Hippocampal formation (tissue), 2 donors: ENCODE results near the gene CBX7.

Source experiments
- DNase-seq, 2 donors: peaks; one replicate each; lab custom pipeline; 2025; lab: John Stamatoyannopoulos, UW

CBX7 gene

GRCh38 chr22:39152511-39153219, at the start of gene CBX7:
CBX7 (minus strand) TSS chr22:39152680; CDS start chr22:39152444, 236 bp downstream.
- peak; percentile 88 to 93 for DNase-seq

DNA sequence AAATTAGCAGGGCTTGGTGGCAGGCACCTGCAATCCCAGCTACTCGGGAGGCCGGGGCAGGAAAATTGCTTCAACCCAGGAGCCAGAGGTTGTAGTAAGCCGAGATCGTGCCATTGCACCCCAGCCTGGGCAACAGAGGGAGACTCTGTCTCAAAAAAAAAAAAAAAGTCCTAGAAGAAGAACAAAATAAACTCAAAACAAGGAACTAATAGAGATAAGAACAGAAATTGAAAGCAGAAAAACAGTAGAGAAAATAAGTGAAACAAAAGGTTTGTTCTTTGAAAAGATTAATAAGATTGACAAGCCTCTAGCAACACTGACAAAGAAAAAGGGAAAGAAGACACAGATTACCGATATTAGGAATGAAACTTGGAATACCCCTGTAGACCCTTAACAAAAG, 45.1 kb upstream of the CBX7 start:
- no peak for DNase-seq

- DNase-seq = no peak
Measured at GRCh38 chr22:39194098-39194497, 41.6 kb upstream of the CBX7 start.

DNA sequence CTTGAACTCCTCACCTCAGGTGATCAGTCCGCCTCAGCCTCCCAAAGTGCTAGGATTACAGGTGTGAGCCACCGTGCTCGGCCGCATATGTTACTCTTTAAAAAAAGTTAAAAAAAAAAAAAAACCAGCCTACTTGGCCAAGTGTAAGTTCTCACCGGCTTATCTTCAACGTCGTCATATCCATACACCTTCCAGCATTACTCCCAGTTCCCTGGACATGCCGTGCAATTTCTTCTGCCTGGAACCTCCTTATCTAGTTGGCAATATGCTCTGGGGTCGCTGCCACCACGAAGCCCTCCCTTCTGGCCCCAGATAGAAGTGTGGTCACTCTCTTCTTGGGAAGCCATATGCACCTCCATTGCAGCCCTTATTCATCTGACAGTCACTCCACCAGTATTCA, 36.3 kb upstream of the CBX7 start:
- no peak for DNase-seq

GRCh38 chr22:39185601-39186012, 33.1 kb upstream of the CBX7 start:
- DNase-seq = peak; percentile 36 to 64

DNA sequence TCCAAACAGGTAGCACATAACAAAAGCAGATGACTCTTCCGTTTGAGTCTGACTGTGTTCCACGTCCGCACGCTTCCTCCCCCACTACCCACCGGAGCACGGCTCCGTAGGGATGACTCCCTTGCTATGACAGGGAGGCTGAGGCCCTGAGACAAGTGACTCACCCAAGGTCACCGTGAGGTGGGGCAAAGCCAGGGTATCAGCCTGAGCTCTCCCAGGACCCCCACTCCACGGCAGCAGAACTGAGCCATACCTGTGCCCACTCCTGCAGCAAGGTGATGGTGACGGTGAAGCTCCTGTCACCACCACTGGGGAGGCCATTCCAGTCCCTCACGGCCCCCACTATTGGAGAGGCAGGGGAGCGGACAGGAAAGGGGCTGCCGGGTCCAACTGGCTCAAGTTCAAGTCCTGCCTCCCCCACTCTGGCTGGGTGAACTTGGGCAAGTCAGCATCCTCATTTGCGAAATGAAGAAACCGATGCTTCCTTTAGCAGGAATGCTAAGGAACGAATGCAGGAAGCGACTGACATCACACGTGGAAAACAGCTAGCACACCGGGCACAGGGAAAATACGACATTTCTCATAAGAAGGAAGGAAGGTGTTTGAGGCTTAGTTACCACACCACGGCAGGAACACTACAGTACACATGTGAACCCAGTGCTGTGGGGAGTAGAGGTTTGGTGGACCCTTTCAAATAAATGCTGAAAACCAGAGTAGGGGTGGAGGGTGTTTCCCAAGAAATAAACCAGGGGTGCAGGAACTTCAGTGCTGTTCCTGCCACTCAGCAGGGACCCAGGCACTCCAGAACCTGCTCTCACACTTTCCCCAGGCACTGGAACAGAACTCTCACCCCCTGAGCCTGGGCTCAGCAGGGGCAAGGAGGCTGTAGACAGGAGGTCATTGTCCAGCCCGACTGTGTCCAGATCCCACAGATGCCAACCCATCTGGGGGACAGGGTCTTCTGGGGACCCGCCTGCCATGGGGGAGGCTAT, 32.4 kb upstream of the CBX7 start:
- no peak for DNase-seq

- no peak for DNase-seq
Measured at GRCh38 chr22:39183991-39184585, 31.6 kb upstream of the CBX7 start.

DNA sequence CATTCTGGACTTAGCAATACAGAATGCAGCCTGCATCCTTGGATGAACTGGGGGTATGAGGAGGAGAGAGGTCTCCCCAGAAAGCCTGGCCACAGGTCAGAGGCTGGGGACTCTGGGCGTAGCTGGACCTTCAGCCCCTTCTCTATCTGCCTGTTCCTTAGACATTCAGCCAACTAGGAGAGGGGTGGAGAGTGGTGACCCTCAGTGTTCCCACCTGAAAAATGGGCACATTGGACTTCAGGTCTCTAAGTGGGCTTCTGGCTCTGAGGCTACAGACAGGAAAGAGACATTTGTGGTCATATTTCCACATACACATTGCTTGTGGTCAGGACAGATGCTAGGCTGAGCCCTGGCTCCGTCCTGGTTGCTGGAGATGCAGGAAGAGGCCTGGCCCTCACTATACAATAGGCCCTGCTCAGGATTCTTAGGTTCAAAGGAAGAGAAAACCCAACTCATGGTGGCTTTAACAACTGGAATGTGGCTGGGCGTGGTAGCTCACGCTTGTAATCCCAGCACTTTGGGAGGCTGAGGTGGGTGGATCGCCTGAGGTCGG, 30.1 kb upstream of the CBX7 start:
- DNase-seq = no peak

DNA sequence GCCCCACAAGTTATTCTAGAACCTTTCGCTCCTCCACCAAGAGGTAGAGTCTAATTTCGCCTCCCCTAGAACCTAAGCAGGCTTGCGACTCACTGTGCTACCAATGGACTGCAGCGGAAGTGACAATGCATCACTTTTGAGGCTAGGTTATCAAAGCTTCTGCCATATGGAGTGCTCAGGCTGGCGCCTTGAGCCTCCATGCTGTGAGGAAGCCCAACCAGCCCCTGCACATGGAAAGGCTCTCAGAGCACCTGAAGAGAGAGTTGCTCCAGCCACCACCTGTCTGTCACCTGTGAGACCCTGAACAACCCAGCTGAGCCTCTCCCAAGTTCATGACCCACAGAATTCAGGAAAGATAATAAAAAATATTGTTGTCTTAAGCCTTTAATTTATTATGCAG, 29.3 kb upstream of the CBX7 start:
- no peak for DNase-seq

DNA sequence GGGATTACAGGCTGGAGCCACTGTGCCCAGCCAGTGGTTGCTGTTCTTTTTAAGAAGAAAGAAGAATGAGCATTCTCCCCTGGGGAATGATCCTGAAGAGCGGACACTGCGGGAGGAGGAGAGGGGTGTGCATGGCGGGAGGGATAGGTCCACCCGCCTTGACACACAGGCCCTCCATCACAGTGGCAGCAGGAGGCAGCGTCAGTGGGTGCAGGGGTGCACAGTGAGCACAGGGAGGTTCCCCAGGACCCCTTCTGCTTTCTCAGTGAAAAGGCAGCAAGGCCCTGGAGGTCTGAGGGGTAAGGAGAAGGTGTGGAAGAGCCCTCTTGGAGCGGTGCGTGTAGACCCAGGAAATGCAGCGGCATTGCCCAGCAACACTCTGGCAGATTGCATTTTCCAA, 28.9 kb upstream of the CBX7 start:
- DNase-seq = no peak

DNA sequence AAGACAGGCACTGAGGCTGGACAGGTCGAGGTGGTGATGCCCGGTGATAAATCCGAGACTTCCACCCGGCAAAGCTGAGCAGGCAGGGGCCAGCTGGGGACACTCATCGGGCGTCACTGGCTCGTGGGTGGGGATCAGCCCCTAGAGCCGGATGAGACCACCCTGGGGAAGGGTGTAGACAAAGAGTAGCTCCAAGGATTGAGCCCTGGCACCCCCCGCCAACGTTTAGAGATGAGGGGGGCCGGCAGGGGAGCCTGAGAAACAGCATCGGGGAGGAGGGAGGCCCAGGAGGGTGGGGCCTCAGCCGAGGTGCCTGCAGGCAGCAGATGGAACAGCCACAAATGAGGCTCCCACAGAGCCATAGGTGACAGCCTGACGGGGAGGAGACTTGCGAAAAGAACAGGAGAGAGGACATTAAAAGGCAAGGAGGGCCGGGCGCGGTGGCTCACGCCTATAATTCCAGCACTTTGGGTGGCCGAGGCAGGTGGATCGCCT, 27.4 kb upstream of the CBX7 start:
- DNase-seq = no peak

DNA sequence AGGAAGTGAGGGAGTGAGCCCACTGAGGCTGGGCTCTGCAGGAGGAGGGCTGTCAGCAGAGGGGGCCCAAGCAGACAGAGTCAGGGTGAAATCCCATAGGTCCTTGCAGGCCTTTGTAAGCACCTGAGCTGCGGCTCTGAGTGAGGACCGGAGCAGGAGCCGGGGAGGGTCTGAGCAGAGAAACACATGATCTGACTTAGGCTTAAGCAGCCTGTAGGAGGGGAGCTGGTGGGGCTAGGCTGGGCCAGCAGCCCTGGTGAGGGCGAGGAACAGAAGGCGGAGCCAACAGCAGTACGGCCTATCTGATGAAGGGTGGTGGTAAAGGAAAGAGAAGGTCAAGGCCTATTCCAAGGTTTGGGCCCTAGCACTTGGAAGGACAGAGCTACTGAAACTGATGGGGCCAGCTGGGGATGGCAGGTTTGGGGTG, 26.9 kb upstream of the CBX7 start:
- DNase-seq = no peak

DNA sequence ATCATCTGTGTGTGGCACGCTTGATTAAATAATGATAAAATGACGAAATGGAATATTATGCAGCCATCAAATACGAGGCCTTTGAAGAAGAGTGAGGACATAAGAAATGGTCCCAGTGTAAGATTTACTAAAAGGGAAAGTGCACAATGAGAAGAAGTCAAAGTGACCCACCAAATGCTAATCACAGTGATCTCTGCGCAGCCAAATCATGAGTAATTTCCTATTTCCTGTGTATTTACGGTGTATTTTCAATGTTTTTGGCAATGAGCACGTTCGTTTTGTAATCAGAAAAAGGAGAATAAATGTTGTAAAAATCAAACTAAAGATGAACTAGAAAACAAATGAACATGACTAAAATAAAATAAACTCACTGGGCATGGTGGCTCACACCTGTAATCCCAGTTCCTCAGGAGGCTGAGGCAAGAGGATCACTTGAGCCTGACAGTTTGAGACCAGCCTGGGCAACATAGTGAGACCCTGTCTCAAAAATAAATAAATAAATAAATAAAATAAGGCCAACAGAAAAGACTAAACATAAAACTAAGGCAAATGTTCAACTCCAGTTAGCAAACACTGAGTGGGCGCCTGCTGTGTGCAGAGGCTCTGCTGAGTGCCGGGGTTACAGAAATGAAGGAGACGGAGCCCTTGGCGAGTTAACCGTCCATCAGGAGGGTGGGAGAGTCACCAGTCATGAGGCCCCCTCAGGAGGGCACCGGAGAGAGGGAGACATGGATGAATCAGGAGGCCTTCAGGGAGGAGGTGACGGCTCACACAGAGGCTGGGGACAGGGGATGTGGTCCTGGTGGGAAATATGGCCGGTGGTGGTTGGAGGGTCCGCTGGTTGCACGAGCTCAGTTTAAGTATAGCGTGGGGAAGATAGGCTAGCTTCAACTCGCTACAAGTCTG, 26.0 kb upstream of the CBX7 start:
- DNase-seq = no peak

- DNase-seq = no peak
Measured at GRCh38 chr22:39177791-39178190, 25.3 kb upstream of the CBX7 start.

GRCh38 chr22:39177456-39177775, 24.9 kb upstream of the CBX7 start:
- DNase-seq = no peak

GRCh38 chr22:39176714-39177455, 24.4 kb upstream of the CBX7 start:
- no peak for DNase-seq

DNA sequence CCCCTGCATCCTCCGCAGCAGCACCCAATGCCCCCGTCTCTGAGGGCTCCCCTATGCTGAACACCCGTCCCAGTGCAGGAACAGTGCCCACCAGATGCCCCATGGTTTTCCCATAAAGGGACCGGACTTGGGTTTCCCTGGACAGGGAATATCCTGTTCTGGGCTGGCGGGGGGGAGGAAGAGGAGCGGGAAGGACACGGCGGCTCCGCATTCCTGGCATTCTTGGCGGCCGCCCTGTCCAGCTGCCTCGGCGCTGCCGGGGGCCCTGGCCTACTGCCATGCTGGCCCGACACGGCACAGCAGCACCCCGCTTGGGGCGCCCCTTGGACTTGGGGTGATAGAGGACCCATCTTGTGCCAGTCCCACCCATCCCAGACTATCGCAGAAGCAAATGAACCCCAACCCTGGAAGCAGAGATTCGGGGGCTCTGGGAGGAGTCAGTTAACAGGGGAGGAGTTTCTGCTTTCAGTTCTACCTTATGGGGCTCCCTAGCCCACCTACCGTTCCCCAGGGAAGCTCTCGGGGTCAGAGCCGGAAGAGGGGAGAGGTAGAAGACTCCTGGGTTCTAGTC, 23.7 kb upstream of the CBX7 start:
- DNase-seq = no peak

DNA sequence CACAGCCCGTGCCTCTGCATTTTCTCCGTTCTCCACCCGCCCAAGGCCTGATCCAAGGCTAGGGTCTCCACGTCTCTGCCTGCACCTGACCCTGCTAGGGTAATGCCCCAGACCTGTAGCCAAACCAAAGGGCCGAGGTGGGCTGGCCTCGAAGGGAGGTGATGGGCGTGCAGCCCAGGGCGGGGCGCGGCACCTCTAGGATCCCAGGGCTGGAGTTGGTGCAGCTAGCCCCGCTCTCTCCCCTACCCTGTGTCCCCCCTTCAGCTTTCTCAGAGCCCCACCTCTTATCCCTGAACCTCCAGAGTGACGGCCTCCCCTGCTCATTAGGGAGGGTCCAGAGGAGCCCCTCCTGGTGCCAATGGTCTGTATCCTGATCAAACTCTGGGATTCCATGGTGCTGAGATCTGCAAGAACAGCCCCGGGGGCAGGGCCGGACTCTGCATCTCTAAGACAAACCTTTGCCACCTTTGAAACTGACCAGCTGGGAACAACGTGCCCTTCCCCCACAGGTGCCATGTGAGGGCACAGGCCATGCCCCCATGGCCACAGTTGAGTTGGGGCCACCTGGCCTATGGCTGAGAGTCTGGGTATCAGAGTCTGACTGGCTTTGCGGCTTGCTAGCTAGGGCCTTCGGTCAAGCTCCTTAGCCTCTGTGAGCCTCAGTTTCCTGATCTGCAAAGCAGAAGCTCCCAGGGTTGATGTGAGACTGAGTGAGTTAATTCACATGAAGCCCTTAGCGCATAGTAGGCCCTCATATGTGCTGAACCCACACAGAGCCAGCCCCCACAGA, 23.1 kb upstream of the CBX7 start:
- no peak for DNase-seq
